ENCODE measurements around the gene VMAC. TPM values are rescaled to one million over a fixed set of nuclear protein-coding genes. Genes with fewer than 3 reads are reported as not detected.

The VMAC gene
- total RNA-seq, 2 donors from 2014 or later = 23.6 to 29.0 TPM

DNA sequence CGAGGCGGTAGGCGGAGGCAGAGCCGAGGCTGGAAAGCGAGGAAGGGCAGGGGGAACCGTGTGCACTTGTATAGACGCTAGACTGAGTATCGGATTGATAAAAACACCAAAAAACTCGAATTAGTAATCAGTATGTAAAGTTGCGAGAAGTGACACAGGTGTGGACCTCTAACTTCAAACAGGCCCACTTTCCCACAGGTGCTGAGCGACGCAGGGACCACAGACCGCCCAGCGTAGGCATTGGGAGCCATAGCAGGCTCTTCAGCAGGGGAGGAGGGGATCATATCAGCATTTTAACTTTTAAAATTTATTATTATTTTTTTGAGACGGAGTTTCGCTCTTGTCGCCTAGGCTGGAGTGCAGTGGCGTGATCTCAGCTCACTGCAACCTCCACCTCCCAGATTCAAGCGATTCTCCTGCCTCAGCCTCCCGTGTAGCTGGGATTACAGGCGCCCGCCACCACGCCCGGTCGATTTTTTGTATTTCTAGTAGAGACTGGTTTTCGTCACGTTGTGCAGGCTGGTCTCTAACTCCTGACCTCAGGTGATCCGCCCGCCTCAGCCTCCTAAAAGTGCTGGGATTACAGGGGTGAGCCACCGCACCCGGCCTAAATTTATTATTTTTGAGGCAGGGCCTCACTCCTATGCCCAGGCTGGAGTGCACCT lies 574 bp downstream of the VMAC start:
- WGBS = 50% methylated on average over 31 of the region's 31 CpGs
- Histone ChIP-seq H3K27ac (peak overlapping the region; percentile 66 to 72), H3K9me3 (no peaks in the 10 kb centered on the region), H3K4me1 (replicated peaks) (peaks cover 18% of the 10 kb centered on the region), H3K4me3 (peak overlapping the region; percentile 63 to 73), H3K27me3 (replicated peaks; ENCODE audit: insufficient read depth) (no peaks in the 10 kb centered on the region), H3K36me3 (no peaks in the 10 kb centered on the region)
- no peak for DNase-seq (ENCODE audit: low spot score)
- TF ChIP-seq CTCF (IDR thresholded peaks at IDR 0.05) (no peak), POLR2AphosphoS5 (IDR thresholded peaks at IDR 0.05) (no peak), POLR2A (IDR thresholded peaks at IDR 0.05) (no peak)
- intact Hi-C loops (cut with DNase I) = no loop called here

DNA sequence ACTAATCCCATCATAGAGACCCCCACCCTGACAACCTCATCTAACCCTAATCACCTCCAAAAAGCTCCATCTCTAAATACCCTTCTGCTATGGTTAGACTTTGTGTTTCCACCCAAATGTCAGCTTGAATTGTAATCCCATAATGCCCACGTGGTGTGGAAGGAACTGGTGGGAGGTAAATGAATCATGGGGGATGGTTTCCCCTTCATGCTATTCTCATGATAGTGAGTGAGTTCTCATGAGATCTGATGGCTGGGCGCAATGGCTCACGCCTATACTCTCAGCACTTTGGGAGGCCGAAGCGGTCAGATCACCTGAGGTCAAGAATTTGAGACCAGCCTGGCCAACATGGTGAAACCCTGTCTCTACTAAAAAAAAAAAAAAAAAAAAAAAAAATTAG lies 2.6 kb downstream of the VMAC start:
- no peak overlapping the region for H3K27ac ChIP-seq
- no peaks in the 10 kb centered on the region for H3K36me3 ChIP-seq
- no peak overlapping the region for H3K4me3 ChIP-seq
- DNase-seq (ENCODE audit: low spot score) = no peak
- TF ChIP-seq CTCF (IDR thresholded peaks at IDR 0.05) (no peak), POLR2AphosphoS5 (IDR thresholded peaks at IDR 0.05) (no peak), POLR2A (IDR thresholded peaks at IDR 0.05) (no peak)
- WGBS = 93% methylated on average over 5 of the region's 5 CpGs
- H3K27me3 ChIP-seq (replicated peaks; ENCODE audit: insufficient read depth) = no peaks in the 10 kb centered on the region
- H3K9me3 ChIP-seq = no peaks in the 10 kb centered on the region
- intact Hi-C loops (cut with DNase I) = no loop called here
- H3K4me1 ChIP-seq (replicated peaks) = peaks cover 18% of the 10 kb centered on the region

- no peak for DNase-seq (ENCODE audit: low spot score)
- H3K4me1 ChIP-seq (replicated peaks) = peaks cover 18% of the 10 kb centered on the region
- WGBS = 41% methylated on average over 10 of the region's 14 CpGs
These were observed 4.2 kb downstream of the VMAC start for GRCh38 chr19:5908773-5909442.

GRCh38 chr19:5910638-5910907 lies 5.9 kb downstream of the VMAC start:
- no peaks in the 10 kb centered on the region for H3K36me3 ChIP-seq
- H3K27ac ChIP-seq = peak overlapping the region; percentile 33 to 61
- H3K27me3 ChIP-seq (replicated peaks; ENCODE audit: insufficient read depth) = no peaks in the 10 kb centered on the region
- DNase-seq (ENCODE audit: low spot score) = no peak
- TF ChIP-seq POLR2AphosphoS5 (IDR thresholded peaks at IDR 0.05) = no peak
- no peak for TF ChIP-seq CTCF (IDR thresholded peaks at IDR 0.05)
- TF ChIP-seq POLR2A (IDR thresholded peaks at IDR 0.05) = no peak
- 56% methylated on average over 1 of the region's 1 CpG for WGBS
- H3K4me1 ChIP-seq (replicated peaks) = peaks cover 26% of the 10 kb centered on the region
- no peaks in the 10 kb centered on the region for H3K9me3 ChIP-seq
- intact Hi-C loops (cut with DNase I) = no loop called here
- no peak overlapping the region for H3K4me3 ChIP-seq

More at GRCh38 chr19:5908773-5909442, 4.2 kb downstream of the VMAC start:
- no peaks in the 10 kb centered on the region for H3K36me3 ChIP-seq
- peak overlapping the region in 1 of 2 donors; percentile 61 for H3K27ac ChIP-seq
- no peak for TF ChIP-seq POLR2A (IDR thresholded peaks at IDR 0.05)
- TF ChIP-seq POLR2AphosphoS5 (IDR thresholded peaks at IDR 0.05) = no peak
- TF ChIP-seq CTCF (IDR thresholded peaks at IDR 0.05) = no peak
- no peak overlapping the region for H3K4me3 ChIP-seq
- no peaks in the 10 kb centered on the region for H3K27me3 ChIP-seq (replicated peaks; ENCODE audit: insufficient read depth)
- intact Hi-C loops (cut with DNase I) = no loop called here
- H3K9me3 ChIP-seq = no peaks in the 10 kb centered on the region

GRCh38 chr19:5911366-5911765 lies 6.7 kb downstream of the VMAC start:
- H3K4me1 ChIP-seq (replicated peaks) = peaks cover 26% of the 10 kb centered on the region
- H3K27ac ChIP-seq = peak overlapping the region in 1 of 2 donors; percentile 61
- H3K27me3 ChIP-seq (replicated peaks; ENCODE audit: insufficient read depth) = no peaks in the 10 kb centered on the region
- WGBS = 39% methylated on average over 1 of the region's 1 CpG
- intact Hi-C loops (cut with DNase I) = no loop called here
- TF ChIP-seq CTCF (IDR thresholded peaks at IDR 0.05) (no peak), POLR2AphosphoS5 (IDR thresholded peaks at IDR 0.05) (no peak), POLR2A (IDR thresholded peaks at IDR 0.05) (no peak)
- H3K4me3 ChIP-seq = no peak overlapping the region
- no peaks in the 10 kb centered on the region for H3K36me3 ChIP-seq
- no peaks in the 10 kb centered on the region for H3K9me3 ChIP-seq
- DNase-seq (ENCODE audit: low spot score) = no peak
